K562 (cell line): Measurements from ENCODE around the gene DDC. TPM values are rescaled to one million over a fixed set of nuclear protein-coding genes. Genes with fewer than 3 reads are reported as not detected.

Experiments used
- ATAC-seq: fragments of 200-7000 bp; cut with Tn5 transposase; 3 replicates; pipeline ENCODE4 v1.9.1; 2020; ENCODE audit warnings: moderate library complexity
- BruUV-seq: library from RNA; stranded (reverse); fragments of 400-500 nt; replicated peaks from 2 replicates; lab custom pipeline; 2021; lab: Mats Ljungman, UMichigan
- CTCF ChIA-PET: fragments of 300-600 bp; formaldehyde crosslinking; extraction: SDS; loops from one replicate; lab custom pipeline; 2021; ENCODE audit warnings: low intra/inter-chr PET ratio; lab: Yijun Ruan, JAX
- POLR2A ChIA-PET: fragments of 300-600, 350-650 bp; sonication (Branson Sonifier 250); formaldehyde crosslinking; extraction: SDS; loops from one replicate; lab custom pipeline; 2021; ENCODE audit warnings: antibody characterized with exemption, inconsistent platforms; lab: Yijun Ruan, JAX
- DNase-seq, 4 experiments: peaks; one replicate each; pipeline versions ENCODE4 v3.0.0 to v3.0.0-alpha.2; 2011 to 2018; ENCODE audit warnings: low spot score in 3 of 4, mixed read lengths in 3 of 4; ENCODE audit errors: extremely low read depth in 1 of 4
- FAIRE-seq: peaks from 2 replicates; lab custom pipeline; 2011; peaks lifted over from hg19 to GRCh38; lab: Jason Lieb, UNC
- H2AFZ ChIP-seq: 2 replicates; pipeline ENCODE4 v1.6.0; 2011; ENCODE audit warnings: low read depth, low read length, control low read depth, inconsistent platforms
- H3K27ac ChIP-seq: fragments of 200-600 bp; 3 replicates; pipeline ENCODE4 v1.8.0; 2011; ENCODE audit warnings: low read depth, mild to moderate bottlenecking, control low read depth, inconsistent platforms, low read length, moderate library complexity, mixed read lengths; ENCODE audit errors: extremely low read depth
- H3K27me3 ChIP-seq, 2 experiments: fragments of 300-600 bp in 1 of 2; 2 replicates in 1 of 2; 3 replicates in 1 of 2; pipeline versions ENCODE4 v1.6.0 to v1.8.0; 2011; ENCODE audit warnings: inconsistent platforms in 2 of 2, low read length in 2 of 2, mild to moderate bottlenecking in 1 of 2, mixed read lengths in 1 of 2, moderate library complexity in 1 of 2; ENCODE audit not compliant: control insufficient read depth in 2 of 2, insufficient read depth in 2 of 2
- H3K36me3 ChIP-seq: fragments of 300-600 bp; 3 replicates; pipeline ENCODE4 v1.8.0; 2011; ENCODE audit warnings: mild to moderate bottlenecking, low read length, inconsistent platforms; ENCODE audit not compliant: control insufficient read depth, insufficient read depth
- H3K4me1 ChIP-seq, 2 experiments: fragments of 200-600 bp in 1 of 2; replicated peaks in 1 of 2; 2 replicates in 1 of 2; 3 replicates in 1 of 2; pipeline versions ENCODE4 v1.5.1 to v1.8.0; 2011; ENCODE audit warnings: inconsistent platforms in 2 of 2, low read length in 2 of 2, mild to moderate bottlenecking in 1 of 2, mixed read lengths in 1 of 2, moderate library complexity in 1 of 2; ENCODE audit not compliant: control insufficient read depth in 2 of 2, insufficient read depth in 2 of 2
- H3K4me2 ChIP-seq: 2 replicates; pipeline ENCODE4 v1.6.1; 2011; ENCODE audit warnings: low read length, control low read depth, inconsistent platforms, mixed read lengths; ENCODE audit not compliant: insufficient read depth
- H3K4me3 ChIP-seq: fragments of 200-600 bp; sonication (generic), shearing (Covaris generic); 2 replicates; pipeline ENCODE4 v1.5.1; 2016; ENCODE audit warnings: control low read depth, inconsistent platforms
- H3K79me2 ChIP-seq: fragments of 200-600 bp; 3 replicates; pipeline ENCODE4 v1.8.0; 2011; ENCODE audit warnings: low read length, inconsistent platforms; ENCODE audit not compliant: control insufficient read depth, insufficient read depth
- H3K9ac ChIP-seq, 2 experiments: 2 replicates each; pipeline versions ENCODE4 v1.6.0 to v1.6.1; 2011; ENCODE audit warnings: low read depth in 2 of 2, low read length in 2 of 2, control low read depth in 1 of 2, inconsistent platforms in 1 of 2, mild to moderate bottlenecking in 1 of 2, mixed read lengths in 1 of 2; ENCODE audit not compliant: insufficient read depth in 1 of 2
- H3K9me1 ChIP-seq: one replicate; pipeline ENCODE4 v1.6.0; 2011; ENCODE audit warnings: inconsistent platforms, mild to moderate bottlenecking, low read length, moderate library complexity; ENCODE audit not compliant: control insufficient read depth, insufficient read depth
- H3K9me3 ChIP-seq: replicated peaks from 2 replicates; pipeline ENCODE4 v1.5.1; 2011; ENCODE audit warnings: low read depth, low read length, inconsistent platforms; ENCODE audit not compliant: control insufficient read depth, insufficient read depth
- H4K20me1 ChIP-seq: replicated peaks from 2 replicates; pipeline ENCODE4 v1.6.1; 2011; ENCODE audit warnings: low read length, inconsistent platforms, mixed read lengths; ENCODE audit not compliant: control insufficient read depth, insufficient read depth
- CBFB ChIP-seq: sonication (generic); formaldehyde crosslinking; IDR thresholded peaks from 2 replicates; pipeline ENCODE4 v1.4.0; 2020; ENCODE audit warnings: mild to moderate bottlenecking, missing genetic modification reagents
- CHD1 ChIP-seq: fragments of 200-600 bp; sonication (generic); IDR thresholded peaks from one replicate; pipeline ENCODE4 v1.6.1; 2012; ENCODE audit warnings: mild to moderate bottlenecking, moderate library complexity, low read length, inconsistent platforms
- DNMT1 ChIP-seq: fragments of 450-650 bp; IDR thresholded peaks from 2 replicates; pipeline ENCODE4 v1.6.1; 2016; ENCODE audit warnings: antibody characterized with exemption, mild to moderate bottlenecking
- ELF1 ChIP-seq: fragments of 200-800 bp; sonication (Bioruptor generic); IDR thresholded peaks from 2 replicates; pipeline ENCODE4 v1.6.1; 2016; ENCODE audit warnings: missing genetic modification characterization, missing compliant biosample characterization
- PHTF2 ChIP-seq: fragments of 250-450 bp; sonication (Bioruptor Pico); IDR thresholded peaks from 2 replicates; pipeline ENCODE4 v1.5.0; 2021; ENCODE audit warnings: mild to moderate bottlenecking
- SREBF1 ChIP-seq: fragments of 150-350 bp; IDR thresholded peaks from 2 replicates; pipeline ENCODE4 v1.6.1; 2014; ENCODE audit warnings: antibody characterized with exemption, low read depth, low read length, borderline replicate concordance
- SRSF1 ChIP-seq: fragments of 200-400 bp; formaldehyde crosslinking; IDR thresholded peaks from 2 replicates; pipeline ENCODE4 v1.6.1; 2017; ENCODE audit warnings: mild to moderate bottlenecking, low read depth, low read length, moderate library complexity
- TBP ChIP-seq: optimal IDR thresholded peaks from 2 replicates; pipeline ENCODE3; 2011; ENCODE audit warnings: low read depth, low read length, improper control_type of control experiment
- XRCC5 ChIP-seq: fragments of 200-400 bp; formaldehyde crosslinking; IDR thresholded peaks from 2 replicates; pipeline ENCODE4 v1.6.1; 2017; ENCODE audit warnings: low read depth, mild to moderate bottlenecking, low read length
- WGBS: fragments of 100-300 bp; shearing (Covaris generic); methylation state at CpG from one replicate; pipeline ENCODE4 v1.1.6; 2016; ENCODE audit warnings: low coverage, mixed read lengths; ENCODE audit not compliant: insufficient coverage; ENCODE audit errors: missing lambda C conversion rate; 5-methylcytosine and 5-hydroxymethylcytosine counted together
- in situ Hi-C: fragments of 300-500 bp; cut with MboI; formaldehyde crosslinking; loops from 4 replicates; pipeline ENCODE4 v1.15.0; 2018; ENCODE audit warnings: inconsistent platforms, mixed read lengths
- intact Hi-C: fragments of 100-400 bp; cut with micrococcal nuclease; formaldehyde crosslinking; loops from 2 replicates; pipeline ENCODE4 v1.14.2; 2022
- polyA plus RNA-seq, 8 experiments: library from polyadenylated mRNA; depleted of rRNA in 4 of 8; stranded (reverse) in 5 of 8; unstranded in 3 of 8; fragments of >200 nt; fragmentation: Nextera tagmentation in 2 of 8; fragmentation: Illumina TruSeq in 1 of 8; extraction: Ambion mirVana in 2 of 8; extraction: Trizol in 1 of 8; gene quantifications; 2 replicates each; pipeline versions ENCODE4 v1.2.1 to v1.2.3, GENCODE V29; 2011 to 2014; ENCODE audit warnings: inconsistent platforms in 1 of 8, missing spikeins in 1 of 8
- total RNA-seq, 7 experiments: library from RNA; depleted of rRNA in 6 of 7; stranded (reverse); fragments of >200 nt in 6 of 7; fragmentation: Illumina TruSeq in 2 of 7; extraction: Trizol in 2 of 7; gene quantifications; 2 replicates each; pipeline versions ENCODE4 v1.2.1 to v1.2.3, GENCODE V29; 2011 to 2021; ENCODE audit warnings: low replicate concordance in 1 of 7

Gene DDC
- total and polyA plus RNA-seq, 9 of the 15 experiments (the other 6 are each of a cell fraction or from before 2014, with no cell fraction given), result not detected

DNA sequence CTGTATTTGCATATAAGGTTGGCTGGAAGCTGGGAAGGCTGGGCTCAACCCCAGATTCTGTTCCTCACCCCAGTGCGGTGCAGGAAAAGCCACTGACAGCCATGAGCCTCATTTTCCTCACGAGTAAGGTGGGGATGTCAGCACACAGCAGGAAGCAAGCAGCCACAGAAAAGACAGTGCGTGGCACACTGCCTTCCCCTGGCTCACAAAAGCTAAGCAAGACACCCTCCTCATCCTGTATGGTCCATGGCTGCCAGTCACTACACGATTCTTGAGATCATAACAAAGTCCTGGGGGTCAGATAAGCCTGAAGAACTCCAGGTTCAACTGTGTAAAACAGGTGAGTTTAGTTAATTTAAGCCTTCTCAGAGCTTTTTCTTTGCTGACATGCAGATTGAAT, 28.9 kb upstream of the DDC start:
- DNase-seq, result no peak
- Histone ChIP-seq H3K4me2 (no peak overlapping the region), H2AFZ (no peak overlapping the region), H3K36me3 (peaks cover 47% of the 10 kb centered on the region), H3K9me1 (no peaks in the 10 kb centered on the region), H3K9me3 (no peaks in the 10 kb centered on the region), H3K27ac (no peak overlapping the region), H3K27me3 (no peaks in the 10 kb centered on the region), H3K79me2 (no peaks in the 10 kb centered on the region), H3K4me3 (no peak overlapping the region), H4K20me1 (no peaks in the 10 kb centered on the region; the same call in 1 of the 2 replicates), H3K4me1 (no peaks in the 10 kb centered on the region), H3K9ac (no peak overlapping the region)
- ATAC-seq, result no peak
- 75% methylated on average over 4 of the region's 4 CpGs for WGBS
- BruUV-seq, result no TSS peak
- ChIA-PET POLR2A (no interaction called here), CTCF (no interaction called here)
- TF ChIP-seq SREBF1 (no peak), CBFB (no peak), DNMT1 (no peak), XRCC5 (no peak), CHD1 (no peak), PHTF2 (CRISPR knock-in tag) (no peak), SRSF1 (no peak), TBP (no peak), ELF1 (tag) (no peak)
- in situ Hi-C loops, result no loop called here
- intact Hi-C loops, result no loop called here
- no peak for FAIRE-seq
